ENCODE results near the gene RAD50.

Gene RAD50

GRCh38 chr5:132637241-132637640 is 80.5 kb downstream of the RAD50 start:
- no peak overlapping the region for H3K4me3 ChIP-seq (ENCODE audit: low read depth, low read length)
- TF ChIP-seq CTCF (IDR thresholded peaks at IDR 0.05; ENCODE audit: low read depth, low read length) = no peak

GRCh38 chr5:132639706-132640130 is 82.9 kb downstream of the RAD50 start:
- no peak for TF ChIP-seq CTCF (IDR thresholded peaks at IDR 0.05; ENCODE audit: low read depth, low read length)
- H3K4me3 ChIP-seq (ENCODE audit: low read depth, low read length) = no peak overlapping the region

- no peak overlapping the region for H3K4me3 ChIP-seq (ENCODE audit: low read depth, low read length)
- no peak for TF ChIP-seq CTCF (IDR thresholded peaks at IDR 0.05; ENCODE audit: low read depth, low read length)
These were observed 83.8 kb downstream of the RAD50 start for GRCh38 chr5:132640613-132641012.

GRCh38 chr5:132641241-132641723 is 84.5 kb downstream of the RAD50 start:
- no peak overlapping the region for H3K4me3 ChIP-seq (ENCODE audit: low read depth, low read length)
- no peak for TF ChIP-seq CTCF (IDR thresholded peaks at IDR 0.05; ENCODE audit: low read depth, low read length)

GRCh38 chr5:132641841-132642240 is 85.1 kb downstream of the RAD50 start:
- no peak overlapping the region for H3K4me3 ChIP-seq (ENCODE audit: low read depth, low read length)
- no peak for TF ChIP-seq CTCF (IDR thresholded peaks at IDR 0.05; ENCODE audit: low read depth, low read length)

GRCh38 chr5:132644177-132644576 is 87.4 kb downstream of the RAD50 start:
- TF ChIP-seq CTCF (IDR thresholded peaks at IDR 0.05; ENCODE audit: low read depth, low read length) = no peak
- no peak overlapping the region for H3K4me3 ChIP-seq (ENCODE audit: low read depth, low read length)

GRCh38 chr5:132646583-132647266 is 89.9 kb downstream of the RAD50 start:
- no peak for TF ChIP-seq CTCF (IDR thresholded peaks at IDR 0.05; ENCODE audit: low read depth, low read length)
- no peak overlapping the region for H3K4me3 ChIP-seq (ENCODE audit: low read depth, low read length)

Data from WI38 (cell line).